ENCODE results near the gene CLC. TPM values are rescaled to one million over a fixed set of nuclear protein-coding genes. Genes with fewer than 3 reads are reported as not detected.

Gene CLC
- total RNA-seq, 1 experiment from 2014 or later, result not detected

DNA sequence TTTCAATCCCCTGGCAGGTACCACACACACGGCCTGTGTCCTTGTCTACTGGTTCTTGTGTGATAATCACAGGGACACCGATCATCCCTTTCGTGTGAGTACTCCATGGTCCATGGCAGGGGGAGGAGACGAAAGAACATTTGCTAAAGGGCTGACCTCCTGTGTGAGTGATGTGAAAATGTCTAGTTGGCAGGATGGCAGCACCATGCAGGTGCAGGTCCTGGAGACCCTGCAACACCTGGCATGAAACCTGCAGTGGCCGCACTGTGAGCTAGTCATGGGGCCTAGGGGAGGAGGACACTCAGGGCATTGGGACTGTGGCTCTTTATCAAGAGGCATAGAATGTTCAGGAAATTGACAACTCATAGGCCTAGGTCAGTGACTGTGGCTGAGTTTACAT lies 56.4 kb downstream of the CLC start:
- peaks cover 12% of the 10 kb centered on the region; the same call in 1 of the 2 replicates for H3K27me3 Mint-ChIP-seq (ENCODE audit: low read depth)
- no peak overlapping the region for H3K4me3 Mint-ChIP-seq
- H3K27ac Mint-ChIP-seq, result no peak overlapping the region
- H3K4me1 Mint-ChIP-seq, result no peaks in the 10 kb centered on the region
- no peaks in the 10 kb centered on the region for H3K36me3 Mint-ChIP-seq
- peaks cover 2% of the 10 kb centered on the region; the same call in 1 of the 2 replicates for H3K9me3 Mint-ChIP-seq
- TF ChIP-seq, protein P1, sequence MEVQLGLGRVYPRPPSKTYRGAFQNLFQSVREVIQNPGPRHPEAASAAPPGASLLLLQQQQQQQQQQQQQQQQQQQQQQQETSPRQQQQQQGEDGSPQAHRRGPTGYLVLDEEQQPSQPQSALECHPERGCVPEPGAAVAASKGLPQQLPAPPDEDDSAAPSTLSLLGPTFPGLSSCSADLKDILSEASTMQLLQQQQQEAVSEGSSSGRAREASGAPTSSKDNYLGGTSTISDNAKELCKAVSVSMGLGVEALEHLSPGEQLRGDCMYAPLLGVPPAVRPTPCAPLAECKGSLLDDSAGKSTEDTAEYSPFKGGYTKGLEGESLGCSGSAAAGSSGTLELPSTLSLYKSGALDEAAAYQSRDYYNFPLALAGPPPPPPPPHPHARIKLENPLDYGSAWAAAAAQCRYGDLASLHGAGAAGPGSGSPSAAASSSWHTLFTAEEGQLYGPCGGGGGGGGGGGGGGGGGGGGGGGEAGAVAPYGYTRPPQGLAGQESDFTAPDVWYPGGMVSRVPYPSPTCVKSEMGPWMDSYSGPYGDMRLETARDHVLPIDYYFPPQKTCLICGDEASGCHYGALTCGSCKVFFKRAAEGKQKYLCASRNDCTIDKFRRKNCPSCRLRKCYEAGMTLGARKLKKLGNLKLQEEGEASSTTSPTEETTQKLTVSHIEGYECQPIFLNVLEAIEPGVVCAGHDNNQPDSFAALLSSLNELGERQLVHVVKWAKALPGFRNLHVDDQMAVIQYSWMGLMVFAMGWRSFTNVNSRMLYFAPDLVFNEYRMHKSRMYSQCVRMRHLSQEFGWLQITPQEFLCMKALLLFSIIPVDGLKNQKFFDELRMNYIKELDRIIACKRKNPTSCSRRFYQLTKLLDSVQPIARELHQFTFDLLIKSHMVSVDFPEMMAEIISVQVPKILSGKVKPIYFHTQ (CRISPR knock-in tag; IDR thresholded peaks at IDR 0.05), result no peak
- TF ChIP-seq, protein P2, sequence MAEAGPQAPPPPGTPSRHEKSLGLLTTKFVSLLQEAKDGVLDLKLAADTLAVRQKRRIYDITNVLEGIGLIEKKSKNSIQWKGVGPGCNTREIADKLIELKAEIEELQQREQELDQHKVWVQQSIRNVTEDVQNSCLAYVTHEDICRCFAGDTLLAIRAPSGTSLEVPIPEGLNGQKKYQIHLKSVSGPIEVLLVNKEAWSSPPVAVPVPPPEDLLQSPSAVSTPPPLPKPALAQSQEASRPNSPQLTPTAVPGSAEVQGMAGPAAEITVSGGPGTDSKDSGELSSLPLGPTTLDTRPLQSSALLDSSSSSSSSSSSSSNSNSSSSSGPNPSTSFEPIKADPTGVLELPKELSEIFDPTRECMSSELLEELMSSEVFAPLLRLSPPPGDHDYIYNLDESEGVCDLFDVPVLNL (CRISPR knock-in tag; IDR thresholded peaks at IDR 0.05; ENCODE audit: borderline replicate concordance, low read depth), result no peak
- TF ChIP-seq, protein P3, sequence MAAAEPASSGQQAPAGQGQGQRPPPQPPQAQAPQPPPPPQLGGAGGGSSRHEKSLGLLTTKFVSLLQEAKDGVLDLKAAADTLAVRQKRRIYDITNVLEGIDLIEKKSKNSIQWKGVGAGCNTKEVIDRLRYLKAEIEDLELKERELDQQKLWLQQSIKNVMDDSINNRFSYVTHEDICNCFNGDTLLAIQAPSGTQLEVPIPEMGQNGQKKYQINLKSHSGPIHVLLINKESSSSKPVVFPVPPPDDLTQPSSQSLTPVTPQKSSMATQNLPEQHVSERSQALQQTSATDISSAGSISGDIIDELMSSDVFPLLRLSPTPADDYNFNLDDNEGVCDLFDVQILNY (CRISPR knock-in tag; IDR thresholded peaks at IDR 0.05), result no peak
- TF ChIP-seq ZNF232 (CRISPR knock-in tag; IDR thresholded peaks at IDR 0.05), result no peak
- TF ChIP-seq, protein P4, sequence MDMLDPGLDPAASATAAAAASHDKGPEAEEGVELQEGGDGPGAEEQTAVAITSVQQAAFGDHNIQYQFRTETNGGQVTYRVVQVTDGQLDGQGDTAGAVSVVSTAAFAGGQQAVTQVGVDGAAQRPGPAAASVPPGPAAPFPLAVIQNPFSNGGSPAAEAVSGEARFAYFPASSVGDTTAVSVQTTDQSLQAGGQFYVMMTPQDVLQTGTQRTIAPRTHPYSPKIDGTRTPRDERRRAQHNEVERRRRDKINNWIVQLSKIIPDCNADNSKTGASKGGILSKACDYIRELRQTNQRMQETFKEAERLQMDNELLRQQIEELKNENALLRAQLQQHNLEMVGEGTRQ (CRISPR knock-in tag; IDR thresholded peaks at IDR 0.05), result no peak
- TF ChIP-seq ZBTB21 (CRISPR knock-in tag; IDR thresholded peaks at IDR 0.05; ENCODE audit: borderline replicate concordance), result no peak
- no peak for TF ChIP-seq NFATC4 (CRISPR knock-in tag; IDR thresholded peaks at IDR 0.05)
- no peak for TF ChIP-seq IRF2 (CRISPR knock-in tag; IDR thresholded peaks at IDR 0.05; ENCODE audit: borderline replicate concordance, low read depth)
- no peak for TF ChIP-seq RORB (CRISPR knock-in tag; IDR thresholded peaks at IDR 0.05)
- TF ChIP-seq, protein P5, sequence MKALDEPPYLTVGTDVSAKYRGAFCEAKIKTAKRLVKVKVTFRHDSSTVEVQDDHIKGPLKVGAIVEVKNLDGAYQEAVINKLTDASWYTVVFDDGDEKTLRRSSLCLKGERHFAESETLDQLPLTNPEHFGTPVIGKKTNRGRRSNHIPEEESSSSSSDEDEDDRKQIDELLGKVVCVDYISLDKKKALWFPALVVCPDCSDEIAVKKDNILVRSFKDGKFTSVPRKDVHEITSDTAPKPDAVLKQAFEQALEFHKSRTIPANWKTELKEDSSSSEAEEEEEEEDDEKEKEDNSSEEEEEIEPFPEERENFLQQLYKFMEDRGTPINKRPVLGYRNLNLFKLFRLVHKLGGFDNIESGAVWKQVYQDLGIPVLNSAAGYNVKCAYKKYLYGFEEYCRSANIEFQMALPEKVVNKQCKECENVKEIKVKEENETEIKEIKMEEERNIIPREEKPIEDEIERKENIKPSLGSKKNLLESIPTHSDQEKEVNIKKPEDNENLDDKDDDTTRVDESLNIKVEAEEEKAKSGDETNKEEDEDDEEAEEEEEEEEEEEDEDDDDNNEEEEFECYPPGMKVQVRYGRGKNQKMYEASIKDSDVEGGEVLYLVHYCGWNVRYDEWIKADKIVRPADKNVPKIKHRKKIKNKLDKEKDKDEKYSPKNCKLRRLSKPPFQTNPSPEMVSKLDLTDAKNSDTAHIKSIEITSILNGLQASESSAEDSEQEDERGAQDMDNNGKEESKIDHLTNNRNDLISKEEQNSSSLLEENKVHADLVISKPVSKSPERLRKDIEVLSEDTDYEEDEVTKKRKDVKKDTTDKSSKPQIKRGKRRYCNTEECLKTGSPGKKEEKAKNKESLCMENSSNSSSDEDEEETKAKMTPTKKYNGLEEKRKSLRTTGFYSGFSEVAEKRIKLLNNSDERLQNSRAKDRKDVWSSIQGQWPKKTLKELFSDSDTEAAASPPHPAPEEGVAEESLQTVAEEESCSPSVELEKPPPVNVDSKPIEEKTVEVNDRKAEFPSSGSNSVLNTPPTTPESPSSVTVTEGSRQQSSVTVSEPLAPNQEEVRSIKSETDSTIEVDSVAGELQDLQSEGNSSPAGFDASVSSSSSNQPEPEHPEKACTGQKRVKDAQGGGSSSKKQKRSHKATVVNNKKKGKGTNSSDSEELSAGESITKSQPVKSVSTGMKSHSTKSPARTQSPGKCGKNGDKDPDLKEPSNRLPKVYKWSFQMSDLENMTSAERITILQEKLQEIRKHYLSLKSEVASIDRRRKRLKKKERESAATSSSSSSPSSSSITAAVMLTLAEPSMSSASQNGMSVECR (CRISPR knock-in tag; IDR thresholded peaks at IDR 0.05; ENCODE audit: borderline replicate concordance), result no peak
- DNase-seq (ENCODE audit: low spot score) (no peak), ATAC-seq (no peak)
- ChIA-PET CTCF (no interaction called here), POLR2A (no interaction called here)

Other genes with a start within 250 kb of the CLC start
- 16.4 to 23.9 TPM (median 21.6 TPM) in 3 replicates for gene DLL3, start 239.1 kb downstream of the CLC start, total RNA-seq (2021)
- 12.6 to 15.4 TPM (median 15.1 TPM) in 3 replicates for gene SELENOV, start 222.9 kb downstream of the CLC start, total RNA-seq (2021)
- 2.7 to 3.6 TPM (median 2.7 TPM) in 3 replicates for gene EID2B, start 205.2 kb downstream of the CLC start, total RNA-seq (2021)
- 21.5 to 24.0 TPM (median 23.7 TPM) in 3 replicates for gene EID2, start 197.9 kb downstream of the CLC start, total RNA-seq (2021)
- gene LGALS13, start 135.5 kb downstream of the CLC start, total RNA-seq (2021), result not detected in 3 replicates
- not detected in 3 replicates for gene LGALS16, start 82.1 kb downstream of the CLC start, total RNA-seq (2021)
- gene LGALS14, start 33.5 kb downstream of the CLC start, total RNA-seq (2021), result not detected in 3 replicates
- gene LEUTX, start 40.8 kb upstream of the CLC start, total RNA-seq (2021), result not detected in 3 replicates
- 12.2 to 14.0 TPM (median 13.2 TPM) in 3 replicates for gene DYRK1B, start 96.1 kb upstream of the CLC start, total RNA-seq (2021)
- gene FBL, start 108.3 kb upstream of the CLC start, total RNA-seq (2021), result 576 to 620 TPM (median 610 TPM) in 3 replicates
- 2.8 to 4.4 TPM (median 3.5 TPM) in 3 replicates for gene FCGBP, start 196.6 kb upstream of the CLC start, total RNA-seq (2021)
- gene PSMC4, start 233.1 kb upstream of the CLC start, total RNA-seq (2021), result 96.7 to 105 TPM (median 97.2 TPM) in 3 replicates

Measured in WTC11 (cell line).